GM21737 (cell line): ENCODE data around the gene SUSD4.
"Not testable (repeated sequence)": the region's sequence is repeated elsewhere in the genome, so short reads cannot be mapped to it uniquely, and the experiment has no call there.

Experiments used
- ATAC-seq: cut with Tn5 transposase; IDR thresholded peaks from one replicate; pipeline ENCODE4 v1.9.1; 2021; ENCODE audit warnings: mild to moderate bottlenecking, moderate library complexity; ENCODE audit not compliant: unreplicated experiment

Gene SUSD4

GRCh38 chr1:223257856-223258550 lies 106.0 kb downstream of the SUSD4 start:
- no peak for ATAC-seq

GRCh38 chr1:223256034-223256433 lies 107.9 kb downstream of the SUSD4 start:
- ATAC-seq: no peak

- no peak for ATAC-seq
Measured at GRCh38 chr1:223253916-223254315, 110.1 kb downstream of the SUSD4 start.

- ATAC-seq: not testable (repeated sequence)
Measured at GRCh38 chr1:223251387-223251786, 112.6 kb downstream of the SUSD4 start.

- ATAC-seq: no peak
Measured at GRCh38 chr1:223250632-223251015, 113.4 kb downstream of the SUSD4 start.

- ATAC-seq: no peak
Measured at GRCh38 chr1:223249854-223250631, 113.9 kb downstream of the SUSD4 start.

GRCh38 chr1:223248770-223249140 lies 115.2 kb downstream of the SUSD4 start:
- ATAC-seq: no peak

- no peak for ATAC-seq
Measured at GRCh38 chr1:223248001-223248769, 115.8 kb downstream of the SUSD4 start.

GRCh38 chr1:223246476-223247112 lies 117.4 kb downstream of the SUSD4 start:
- ATAC-seq: no peak

GRCh38 chr1:223245983-223246382 lies 118.0 kb downstream of the SUSD4 start:
- ATAC-seq: no peak

GRCh38 chr1:223245411-223245810 lies 118.6 kb downstream of the SUSD4 start:
- ATAC-seq: no peak

GRCh38 chr1:223244366-223245103 lies 119.4 kb downstream of the SUSD4 start:
- ATAC-seq: no peak

- no peak for ATAC-seq
Measured at GRCh38 chr1:223243441-223244050, 120.4 kb downstream of the SUSD4 start.

GRCh38 chr1:223242971-223243370 lies 121.0 kb downstream of the SUSD4 start:
- ATAC-seq: no peak

- ATAC-seq: no peak
Measured at GRCh38 chr1:223242382-223242955, 121.5 kb downstream of the SUSD4 start.

- ATAC-seq: no peak
Measured at GRCh38 chr1:223240122-223240521, 123.9 kb downstream of the SUSD4 start.

- ATAC-seq: no peak
Measured at GRCh38 chr1:223235091-223235490, 128.9 kb downstream of the SUSD4 start.

- no peak for ATAC-seq
Measured at GRCh38 chr1:223234534-223234933, 129.4 kb downstream of the SUSD4 start.

GRCh38 chr1:223234170-223234514 lies 129.8 kb downstream of the SUSD4 start:
- no peak for ATAC-seq
